Hematopoietic multipotent progenitor cell treated with erythropoietin and hydrocortisone succinate and interleukin-3 and kit ligand, for 4 days (in vitro differentiated cells): ENCODE results near the gene PLIN5.

Source experiments
- DNase-seq: peaks from one replicate; pipeline ENCODE4 v3.0.0-alpha.2; 2015

PLIN5 gene

GRCh38 chr19:4521170-4521887 lies 13.7 kb downstream of the PLIN5 start:
- DNase-seq, result no peak

GRCh38 chr19:4519521-4520277 lies 15.3 kb downstream of the PLIN5 start:
- DNase-seq, result no peak

GRCh38 chr19:4519172-4519496 lies 15.9 kb downstream of the PLIN5 start:
- DNase-seq, result no peak

GRCh38 chr19:4518345-4519171 lies 16.5 kb downstream of the PLIN5 start, which contains the start of gene PLIN4:
Gene PLIN4, minus strand, starts transcription at chr19:4518486. Its CDS starts 214 bp downstream, at chr19:4518272.
- no peak for DNase-seq

- DNase-seq, result no peak
Observed at GRCh38 chr19:4517451-4518057, 17.5 kb downstream of the PLIN5 start.

- no peak for DNase-seq
Observed at GRCh38 chr19:4516939-4517300, 18.1 kb downstream of the PLIN5 start.

- no peak for DNase-seq
Observed at GRCh38 chr19:4516199-4516938, 18.7 kb downstream of the PLIN5 start.

- no peak for DNase-seq
Observed at GRCh38 chr19:4515732-4516131, 19.3 kb downstream of the PLIN5 start.

GRCh38 chr19:4513248-4513647 lies 21.8 kb downstream of the PLIN5 start:
- no peak for DNase-seq

GRCh38 chr19:4512070-4512469 lies 23.0 kb downstream of the PLIN5 start:
- no peak for DNase-seq

- no peak for DNase-seq
Observed at GRCh38 chr19:4511300-4512054, 23.5 kb downstream of the PLIN5 start.

GRCh38 chr19:4510435-4511255 lies 24.4 kb downstream of the PLIN5 start:
- no peak for DNase-seq

GRCh38 chr19:4508698-4509097 lies 26.3 kb downstream of the PLIN5 start:
- no peak for DNase-seq

GRCh38 chr19:4507804-4508203 lies 27.2 kb downstream of the PLIN5 start:
- no peak for DNase-seq

GRCh38 chr19:4507150-4507452 lies 27.9 kb downstream of the PLIN5 start:
- no peak for DNase-seq

GRCh38 chr19:4506449-4507149 lies 28.4 kb downstream of the PLIN5 start:
- DNase-seq, result peak; percentile 37

- no peak for DNase-seq
Observed at GRCh38 chr19:4505570-4506448, 29.2 kb downstream of the PLIN5 start.

- DNase-seq, result no peak
Observed at GRCh38 chr19:4504891-4505569, 30.0 kb downstream of the PLIN5 start.

GRCh38 chr19:4504297-4504701 lies 30.7 kb downstream of the PLIN5 start:
- no peak for DNase-seq
